HG03095 (cell line): Measurements from ENCODE around the gene LETM1.
A peak's percentile ranks its signal among the peaks of the same experiment; 100 is the strongest.
"Not testable (repeated sequence)": the region's sequence is repeated elsewhere in the genome, so short reads cannot be mapped to it uniquely, and the experiment has no call there.

Experiments
- ATAC-seq: cut with Tn5 transposase; IDR thresholded peaks from one replicate; pipeline ENCODE4 v1.9.1; 2021; ENCODE audit warnings: moderate library complexity; ENCODE audit not compliant: unreplicated experiment

LETM1 gene

GRCh38 chr4:1852904-1853623, 2.9 kb downstream of the LETM1 start:
- no peak for ATAC-seq

DNA sequence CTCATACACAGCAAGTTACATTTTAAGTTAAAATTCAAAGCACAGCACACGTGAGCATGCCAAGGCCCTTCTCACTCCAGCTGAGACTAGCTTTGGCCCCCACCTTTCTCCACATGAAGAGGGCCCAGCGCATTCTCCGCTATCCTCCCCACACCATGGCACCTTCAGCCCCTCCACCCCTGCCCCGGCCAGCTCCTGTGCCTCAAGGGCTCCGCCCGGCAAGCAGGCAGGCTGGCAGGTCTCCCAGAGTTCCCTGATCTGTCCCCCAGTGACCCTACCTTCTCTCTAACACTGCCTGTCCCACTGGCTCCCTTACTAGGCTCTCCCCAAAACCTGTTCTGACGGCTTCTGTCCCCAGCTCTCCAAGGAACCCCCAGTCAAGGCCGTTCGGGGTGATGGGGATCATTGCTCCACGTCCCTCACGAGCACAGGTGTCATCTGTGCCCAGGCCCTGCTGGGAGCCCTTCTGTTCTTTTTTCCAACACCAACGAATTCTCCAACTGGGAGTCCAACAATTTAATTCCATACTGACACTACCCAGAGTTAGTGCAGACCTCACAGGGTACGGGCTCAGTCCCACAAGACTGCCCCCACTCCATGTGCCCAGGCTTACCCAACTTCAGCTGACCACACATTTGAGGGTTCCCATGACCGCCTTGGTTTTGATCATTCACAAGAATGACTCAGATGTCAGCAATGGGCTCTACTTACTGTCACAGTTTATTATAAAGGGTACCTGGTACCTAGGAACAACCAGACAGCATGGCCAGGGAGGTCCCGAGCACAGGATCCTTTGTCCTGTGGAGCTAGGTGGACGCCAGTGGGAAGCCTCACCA, 4.2 kb downstream of the LETM1 start:
- ATAC-seq, result no peak

DNA sequence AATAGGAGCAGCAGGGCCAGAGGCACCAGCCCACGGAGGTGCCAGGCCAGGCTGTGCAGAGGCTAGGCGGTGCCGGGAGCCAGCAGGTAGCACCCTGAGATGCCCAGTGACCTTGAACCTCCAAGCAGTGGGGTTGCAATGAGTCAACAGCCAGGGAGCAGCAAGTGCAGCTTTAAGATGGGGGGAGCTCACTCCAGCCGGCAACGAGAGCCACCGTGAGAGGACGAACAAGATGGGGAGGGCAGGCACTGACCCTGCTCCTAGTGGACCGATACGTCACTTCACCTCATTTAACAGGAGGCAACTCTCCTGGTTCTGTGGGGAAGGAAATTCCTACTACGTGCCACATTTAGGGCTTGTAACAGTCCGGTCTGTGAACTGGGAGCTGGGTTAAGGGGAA, 4.8 kb downstream of the LETM1 start:
- ATAC-seq, result no peak

DNA sequence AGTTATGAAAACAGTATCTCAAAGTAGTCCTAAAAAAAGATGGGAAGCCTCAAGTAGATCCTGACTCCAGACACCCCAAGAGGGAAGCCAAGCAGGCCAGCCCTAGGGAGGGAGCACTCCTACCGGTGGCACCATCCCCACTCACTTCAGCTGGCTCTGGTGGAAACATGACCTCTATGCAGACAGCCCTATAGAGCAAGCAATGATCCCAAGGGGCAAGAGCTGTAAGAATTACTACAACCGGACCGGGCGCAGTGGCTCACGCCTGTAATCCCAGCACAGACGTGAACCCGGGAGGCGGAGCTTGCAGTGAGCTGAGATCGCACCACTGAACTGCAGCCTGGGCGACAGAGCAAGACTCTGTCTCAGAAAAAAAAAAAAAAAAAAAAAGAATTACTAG, 5.7 kb downstream of the LETM1 start:
- no peak for ATAC-seq

- no peak for ATAC-seq
These were observed 9.4 kb downstream of the LETM1 start for GRCh38 chr4:1846580-1846979.

DNA sequence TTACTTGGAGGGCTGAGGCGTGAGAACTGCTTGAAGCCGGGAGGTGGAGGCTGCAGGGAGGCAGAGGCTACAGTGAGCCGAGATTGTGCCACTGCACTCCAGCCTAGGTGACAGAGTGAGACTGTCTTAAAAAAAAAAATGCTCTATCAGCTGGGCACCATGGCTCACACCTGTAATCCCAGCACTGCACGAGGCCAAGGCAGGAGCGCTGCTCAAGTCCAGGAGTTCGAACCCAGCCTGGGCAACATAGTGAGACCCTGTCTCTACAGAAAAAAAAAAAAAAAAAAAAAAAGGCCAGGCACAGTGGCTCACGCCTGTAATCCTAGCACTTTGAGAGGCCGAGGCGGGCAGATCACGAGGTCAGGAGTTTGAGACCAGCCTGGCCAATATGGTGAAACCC, 11.3 kb downstream of the LETM1 start:
- not testable (repeated sequence) for ATAC-seq

DNA sequence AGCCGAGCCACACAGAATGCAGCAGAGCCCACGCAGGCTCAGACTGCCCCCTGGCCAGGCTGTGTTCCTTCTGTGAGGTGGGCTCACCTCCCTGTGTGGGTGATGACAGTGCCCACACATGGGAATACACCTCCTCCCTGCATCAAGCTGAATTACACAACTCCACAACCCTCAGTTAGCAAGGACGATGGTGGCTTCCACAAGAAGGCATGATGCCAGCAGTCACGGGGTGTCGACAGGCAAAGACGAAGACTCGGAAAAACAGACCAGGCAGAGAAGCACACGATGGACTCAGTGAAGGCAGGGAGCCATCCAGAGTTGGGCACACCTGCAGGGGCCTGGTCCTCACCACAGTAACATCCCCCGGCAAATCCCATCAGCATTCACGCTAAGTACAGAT, 12.1 kb downstream of the LETM1 start:
- ATAC-seq, result no peak

- ATAC-seq, result no peak
These were observed 12.9 kb downstream of the LETM1 start for GRCh38 chr4:1842993-1843448.

DNA sequence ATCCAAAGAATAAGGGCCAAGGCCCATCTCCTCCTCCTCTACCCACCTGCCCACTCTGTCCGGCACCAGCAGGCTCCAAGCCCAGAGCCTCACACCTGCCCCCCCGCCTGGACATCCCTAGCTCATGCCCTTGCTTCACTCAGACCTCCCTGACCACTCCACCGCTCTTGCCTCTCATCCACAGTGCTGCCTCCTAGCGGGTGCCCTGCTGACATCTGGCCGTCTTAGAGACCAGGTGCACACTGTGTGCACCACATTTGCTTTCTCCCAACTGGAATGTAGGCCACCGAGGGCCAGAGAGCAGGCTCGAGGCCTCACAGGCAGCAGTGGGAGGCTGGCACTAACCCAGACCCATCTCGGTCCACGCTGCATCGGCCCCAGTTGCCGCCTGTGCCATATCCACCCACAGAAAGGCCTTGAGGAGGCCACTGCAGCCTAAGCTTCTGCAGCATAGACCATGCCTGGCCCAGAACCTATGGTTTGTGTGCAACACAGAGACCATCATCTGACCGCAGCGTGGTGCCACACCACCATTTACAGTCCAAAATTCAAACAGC, 13.5 kb downstream of the LETM1 start:
- ATAC-seq, result no peak

DNA sequence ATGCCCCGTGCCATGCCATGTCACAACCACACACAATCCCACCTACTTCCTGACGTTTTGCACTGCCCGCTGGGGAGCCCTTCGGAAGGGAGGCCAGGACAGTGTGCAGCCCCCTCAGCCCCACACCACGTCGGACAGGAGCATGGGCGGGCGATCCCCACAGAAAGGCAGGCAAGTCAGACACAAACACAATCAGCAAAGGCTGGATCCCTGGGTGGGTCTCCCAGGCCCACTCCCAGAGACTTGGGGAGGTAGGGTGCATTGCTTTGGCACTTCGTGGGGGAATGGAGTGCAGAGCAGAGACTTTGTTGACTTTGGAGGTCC, 14.1 kb downstream of the LETM1 start:
- no peak for ATAC-seq

DNA sequence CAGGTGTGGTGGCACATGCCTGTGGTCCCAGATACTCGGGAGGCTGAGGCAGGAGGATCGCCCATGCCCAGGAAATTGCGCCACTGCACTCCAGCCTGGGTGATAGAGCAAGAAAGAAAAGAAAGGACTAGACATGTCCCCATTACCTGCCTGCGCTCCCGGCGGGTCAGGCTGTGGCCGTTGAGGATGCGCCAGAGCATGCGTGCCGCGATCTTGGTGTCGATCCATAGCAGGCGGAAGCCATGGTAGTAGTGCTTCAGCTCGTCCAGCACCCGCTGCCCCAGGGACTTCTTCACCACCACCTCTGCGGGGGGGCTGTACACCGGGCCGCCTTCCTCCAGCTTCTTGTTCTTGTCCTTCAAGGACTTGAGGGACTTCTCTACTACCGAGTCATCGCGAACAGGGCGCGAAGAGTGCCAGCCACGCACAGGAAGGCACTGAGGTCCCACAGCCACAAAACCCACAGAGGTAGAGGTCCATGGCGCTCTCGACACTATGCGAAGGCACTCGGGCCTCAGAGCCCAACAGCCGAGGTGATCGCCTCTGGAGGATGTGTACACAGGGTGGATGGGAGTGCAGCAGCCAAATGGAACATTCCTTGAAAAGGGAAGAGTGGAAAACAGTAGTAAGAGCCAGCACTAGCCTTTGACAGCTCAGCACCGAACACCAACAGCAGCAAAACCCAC, 14.6 kb downstream of the LETM1 start:
- no peak for ATAC-seq

DNA sequence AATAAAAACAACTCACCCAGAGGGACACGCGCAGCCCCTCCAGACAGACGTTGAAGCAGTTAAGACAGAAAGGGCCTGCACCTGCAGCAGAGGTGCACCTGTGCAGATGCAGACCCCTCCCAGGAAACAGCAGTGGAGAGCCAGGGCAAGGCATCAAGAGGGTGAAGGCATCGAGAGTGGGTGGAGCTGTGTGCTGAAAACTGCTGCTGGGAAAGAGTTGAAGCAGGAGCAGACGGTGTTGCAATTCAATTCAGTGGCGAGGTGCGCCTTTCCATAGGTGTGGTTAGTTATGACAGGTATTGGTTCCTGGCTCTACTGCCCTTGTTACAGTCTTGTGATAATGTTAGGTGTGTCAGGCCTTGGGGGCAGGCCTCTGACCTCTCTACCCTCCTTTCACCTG, 16.7 kb downstream of the LETM1 start:
- ATAC-seq, result no peak

- no peak for ATAC-seq
These were observed 18.9 kb downstream of the LETM1 start for GRCh38 chr4:1837069-1837468.

DNA sequence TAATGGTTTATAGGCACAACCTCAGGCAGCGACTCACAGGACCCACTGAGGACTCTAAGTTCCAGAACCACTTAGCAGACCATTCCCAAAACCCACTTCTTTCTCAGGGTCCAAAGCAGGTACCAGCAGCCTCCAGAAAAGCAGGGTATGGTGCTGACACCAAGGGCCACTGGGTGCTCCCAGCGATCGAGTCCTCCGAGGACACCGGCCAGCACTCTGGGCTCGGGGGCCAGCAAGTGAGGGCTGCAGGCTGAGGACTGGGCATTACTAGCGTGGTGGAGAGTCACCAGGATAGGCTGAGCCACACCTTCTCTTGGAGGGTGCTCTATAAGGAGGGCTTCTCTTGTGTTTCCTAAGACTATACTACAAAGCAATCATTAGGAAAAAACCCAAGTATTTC, 19.3 kb downstream of the LETM1 start:
- no peak for ATAC-seq

GRCh38 chr4:1835836-1836235, 20.1 kb downstream of the LETM1 start:
- not testable (repeated sequence) for ATAC-seq

DNA sequence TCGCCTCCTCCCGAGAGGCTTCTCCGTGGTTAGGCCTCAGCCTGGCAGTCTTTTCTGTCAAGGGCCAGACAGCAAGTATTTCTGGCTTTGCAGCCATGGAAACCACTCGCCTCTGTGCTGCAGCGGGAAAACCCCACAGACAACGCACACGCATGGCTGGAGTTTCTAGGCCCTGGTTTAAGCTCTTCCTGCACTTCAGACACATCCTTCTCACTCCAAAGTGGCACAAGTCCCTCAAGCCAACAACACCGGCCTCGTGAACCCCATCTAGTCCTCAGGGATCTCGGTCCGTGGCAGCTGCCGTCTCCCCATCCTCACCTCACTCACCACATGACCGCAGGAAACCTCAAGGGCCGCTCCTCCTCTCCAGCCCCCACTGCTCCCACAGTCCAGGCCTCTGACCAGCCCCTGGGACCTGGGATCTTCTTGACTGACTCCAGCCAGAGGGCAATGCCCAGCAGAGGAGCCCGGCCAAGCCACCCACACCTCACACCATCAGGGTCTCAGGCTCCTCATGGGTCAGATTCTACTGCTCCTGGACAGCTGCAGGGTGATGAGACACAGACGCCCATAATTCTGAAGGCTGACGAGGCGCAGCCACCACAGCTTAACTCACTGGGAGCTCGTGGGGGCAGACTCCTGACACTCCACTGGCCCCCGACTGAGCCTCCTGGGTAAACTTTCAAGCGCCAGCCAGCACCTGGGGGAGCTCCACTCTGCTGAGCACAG, 21.7 kb downstream of the LETM1 start:
- peak; percentile 77 for ATAC-seq

- ATAC-seq, result no peak
These were observed 22.5 kb downstream of the LETM1 start for GRCh38 chr4:1833307-1834046.

DNA sequence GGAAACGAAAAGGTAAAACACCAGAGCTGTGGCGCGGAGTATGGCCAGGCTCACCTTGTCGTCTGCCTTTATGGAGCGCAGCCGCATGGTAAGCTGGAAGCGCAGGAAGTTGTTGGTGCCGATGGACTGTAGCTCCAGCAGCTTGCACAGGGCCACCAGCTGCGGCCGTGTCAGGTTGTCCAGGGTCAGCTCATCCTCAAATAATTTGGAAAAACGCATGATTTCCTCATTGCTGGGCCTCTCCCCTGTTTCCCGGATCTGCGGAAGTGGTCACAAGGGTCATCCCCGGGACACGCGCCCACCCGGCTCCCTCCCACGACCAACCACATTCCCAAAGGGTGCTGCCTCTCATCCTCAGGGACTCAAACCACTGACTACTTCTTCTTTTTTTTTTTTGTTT, 23.3 kb downstream of the LETM1 start:
- ATAC-seq, result no peak

DNA sequence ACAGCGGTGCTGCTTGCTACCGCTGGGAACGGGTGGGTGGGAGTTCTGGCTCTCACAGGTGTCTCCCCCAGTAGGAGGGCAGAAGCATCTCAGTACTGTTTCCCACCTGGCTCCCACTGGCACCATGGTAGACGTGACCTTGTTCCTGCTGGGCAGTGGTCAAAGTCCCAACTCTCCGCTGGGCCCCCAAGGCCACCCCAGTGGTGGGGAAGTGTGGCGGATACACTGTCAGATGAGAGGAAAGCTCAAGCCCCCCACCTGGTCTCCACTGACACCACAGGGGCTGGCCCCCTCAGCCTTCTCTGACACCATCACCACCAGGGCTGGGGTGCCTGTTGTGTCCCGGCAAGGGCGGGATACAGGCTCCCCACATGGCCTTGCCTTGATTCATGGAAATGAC, 24.6 kb downstream of the LETM1 start:
- ATAC-seq, result no peak

GRCh38 chr4:1830642-1831228, 25.2 kb downstream of the LETM1 start:
- no peak for ATAC-seq
